HepG2 (cell line): ENCODE measurements around the gene SLC25A22.

Experiments used
- AGO2 ChIP-seq: fragments of 200-400 bp; formaldehyde crosslinking; optimal IDR thresholded peaks from 2 replicates; pipeline ENCODE3; 2017; ENCODE audit warnings: mild to moderate bottlenecking, low read depth, low read length, moderate library complexity
- CBX5 ChIP-seq: sonication (generic); formaldehyde crosslinking; IDR thresholded peaks from 2 replicates; pipeline ENCODE4 v1.4.0; 2020; ENCODE audit warnings: missing genetic modification reagents, borderline replicate concordance
- REST ChIP-seq, 2 experiments: IDR thresholded peaks; 2 replicates each; pipeline ENCODE4 v1.6.1; 2011 to 2012; ENCODE audit warnings: low read length in 2 of 2, borderline replicate concordance in 1 of 2, low read depth in 1 of 2, mild to moderate bottlenecking in 1 of 2, moderate library complexity in 1 of 2
- TAF1 ChIP-seq: sonication (generic); formaldehyde crosslinking; IDR thresholded peaks from 2 replicates; pipeline ENCODE4 v1.4.0; 2020; ENCODE audit warnings: missing genetic modification reagents
- TFE3 ChIP-seq: IDR thresholded peaks from 2 replicates; pipeline ENCODE4 v1.6.1; 2016
- ZMAT3 ChIP-seq: sonication (generic); formaldehyde crosslinking; conservative IDR thresholded peaks from 2 replicates; pipeline ENCODE4 v1.7.0; 2021; ENCODE audit warnings: missing genetic modification reagents
- TF ChIP-seq, protein P1 (sequence below): sonication (generic); formaldehyde crosslinking; IDR thresholded peaks from 2 replicates; pipeline ENCODE4 v1.4.0; 2020; ENCODE audit warnings: mild to moderate bottlenecking, missing genetic modification reagents

GRCh38 chr11:771617-772204 is 26.4 kb downstream of the SLC25A22 start:
- TF ChIP-seq REST (IDR thresholded peaks at IDR 0.05; ENCODE audit: borderline replicate concordance in 1 of 2, low read depth in 1 of 2, low read length in 2 of 2) (no peak), AGO2 (no peak), CBX5 (CRISPR knock-in tag) (no peak), TFE3 (CRISPR knock-in tag) (no peak), ZMAT3 (no peak), TAF1 (CRISPR knock-in tag) (no peak)
- TF ChIP-seq, protein P1, sequence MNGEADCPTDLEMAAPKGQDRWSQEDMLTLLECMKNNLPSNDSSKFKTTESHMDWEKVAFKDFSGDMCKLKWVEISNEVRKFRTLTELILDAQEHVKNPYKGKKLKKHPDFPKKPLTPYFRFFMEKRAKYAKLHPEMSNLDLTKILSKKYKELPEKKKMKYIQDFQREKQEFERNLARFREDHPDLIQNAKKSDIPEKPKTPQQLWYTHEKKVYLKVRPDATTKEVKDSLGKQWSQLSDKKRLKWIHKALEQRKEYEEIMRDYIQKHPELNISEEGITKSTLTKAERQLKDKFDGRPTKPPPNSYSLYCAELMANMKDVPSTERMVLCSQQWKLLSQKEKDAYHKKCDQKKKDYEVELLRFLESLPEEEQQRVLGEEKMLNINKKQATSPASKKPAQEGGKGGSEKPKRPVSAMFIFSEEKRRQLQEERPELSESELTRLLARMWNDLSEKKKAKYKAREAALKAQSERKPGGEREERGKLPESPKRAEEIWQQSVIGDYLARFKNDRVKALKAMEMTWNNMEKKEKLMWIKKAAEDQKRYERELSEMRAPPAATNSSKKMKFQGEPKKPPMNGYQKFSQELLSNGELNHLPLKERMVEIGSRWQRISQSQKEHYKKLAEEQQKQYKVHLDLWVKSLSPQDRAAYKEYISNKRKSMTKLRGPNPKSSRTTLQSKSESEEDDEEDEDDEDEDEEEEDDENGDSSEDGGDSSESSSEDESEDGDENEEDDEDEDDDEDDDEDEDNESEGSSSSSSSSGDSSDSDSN (CRISPR knock-in tag): no peak
